Measurements from ENCODE around the gene GABRG3.

The GABRG3 gene

DNA sequence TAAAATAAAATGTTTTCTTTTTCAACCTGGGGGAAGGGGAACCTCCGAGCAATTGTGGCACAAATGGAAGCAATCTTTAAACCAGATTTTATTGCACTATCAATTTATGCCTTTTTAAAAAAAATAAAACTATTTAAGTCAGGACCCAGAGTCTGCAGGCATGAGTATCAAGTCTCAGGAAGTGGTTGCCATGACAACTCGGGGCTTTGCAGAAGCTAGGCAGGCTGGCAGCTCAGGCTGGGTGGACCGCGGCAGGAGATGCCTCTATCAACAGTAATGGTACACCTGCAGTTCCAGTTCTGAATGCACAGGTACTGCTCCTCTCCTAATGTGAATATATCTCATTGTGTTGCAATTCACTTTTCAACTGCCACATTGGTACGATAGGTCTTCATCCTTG is 447.7 kb downstream of the GABRG3 start:
- no peak for DNase-seq (ENCODE audit: low read depth)

DNA sequence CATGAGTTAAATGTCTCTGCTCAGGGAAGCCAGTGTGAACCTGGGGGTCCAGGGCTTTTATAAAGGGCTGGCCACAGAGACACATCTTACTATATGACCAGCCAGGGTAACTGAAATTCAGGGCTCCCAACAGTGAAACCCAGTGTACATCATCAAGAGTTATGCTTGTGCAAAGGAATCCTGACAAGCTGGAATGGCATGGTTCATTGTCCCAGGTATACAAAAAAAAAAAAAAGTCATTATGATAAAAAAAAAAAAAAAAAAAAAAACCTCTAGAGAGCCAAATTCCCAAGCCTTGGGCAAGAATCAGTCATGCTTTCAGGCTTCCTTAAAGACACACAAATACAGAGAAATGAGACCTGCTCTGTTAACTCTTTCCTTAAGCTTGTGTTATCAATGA is 452.0 kb downstream of the GABRG3 start:
- no peak for DNase-seq (ENCODE audit: low read depth)

DNA sequence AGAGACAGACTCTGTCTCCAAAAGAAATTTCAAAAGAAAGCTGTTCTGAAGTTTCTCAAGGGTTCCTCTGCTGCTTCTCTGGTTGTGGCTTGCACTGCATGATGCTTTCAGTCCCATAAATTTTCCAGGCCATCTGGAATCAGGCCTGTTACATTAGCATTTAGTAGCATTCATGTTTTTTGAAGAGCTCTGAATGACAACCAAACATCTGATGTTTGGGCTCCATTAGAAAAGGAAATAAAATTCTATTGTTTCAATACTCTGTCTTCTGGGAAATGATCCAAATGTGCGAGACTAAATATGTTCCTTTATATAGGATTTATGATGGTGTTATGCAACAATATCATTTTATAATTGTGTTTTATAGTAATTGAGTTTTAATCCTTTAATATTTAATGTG is 455.8 kb downstream of the GABRG3 start:
- no peak for DNase-seq (ENCODE audit: low read depth)

DNA sequence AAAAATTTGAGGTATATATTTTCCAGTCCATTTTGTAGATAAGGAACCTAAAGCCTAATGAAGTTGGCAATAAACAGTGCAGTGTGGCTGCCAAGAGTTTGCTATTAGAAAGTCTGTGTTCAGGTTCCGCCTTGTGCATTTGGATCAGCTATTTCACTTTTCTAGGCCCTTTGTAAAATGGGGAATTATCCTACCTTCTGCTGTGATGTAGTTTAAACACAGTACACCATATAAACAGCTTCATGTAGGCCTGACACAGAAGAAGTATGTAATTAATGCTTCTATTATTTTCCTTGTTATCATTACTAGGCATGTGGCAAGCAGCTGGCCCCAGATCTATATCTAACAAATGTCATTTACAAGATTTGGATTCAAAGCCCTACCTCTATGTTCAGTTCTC is 456.3 kb downstream of the GABRG3 start:
- DNase-seq (ENCODE audit: low read depth): no peak

DNA sequence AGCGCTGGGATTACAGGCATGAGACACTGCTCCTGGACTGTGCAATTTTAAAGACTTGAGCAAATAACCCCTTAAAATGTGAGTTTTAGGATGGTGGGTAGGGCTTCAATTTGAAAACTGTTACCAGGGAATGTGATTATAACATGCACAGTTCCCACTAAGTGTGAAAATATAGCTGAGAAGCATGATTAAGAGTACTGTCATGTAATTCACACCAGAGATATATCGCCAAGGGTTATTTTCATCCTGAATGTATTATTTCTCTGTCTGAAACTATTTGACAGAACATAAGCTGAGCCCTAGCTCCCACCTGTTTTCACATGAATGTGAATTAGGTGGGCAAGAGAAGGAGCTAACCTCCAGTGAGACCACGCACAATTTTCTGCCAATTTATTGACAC is 457.2 kb downstream of the GABRG3 start:
- no peak for DNase-seq (ENCODE audit: low read depth)

DNA sequence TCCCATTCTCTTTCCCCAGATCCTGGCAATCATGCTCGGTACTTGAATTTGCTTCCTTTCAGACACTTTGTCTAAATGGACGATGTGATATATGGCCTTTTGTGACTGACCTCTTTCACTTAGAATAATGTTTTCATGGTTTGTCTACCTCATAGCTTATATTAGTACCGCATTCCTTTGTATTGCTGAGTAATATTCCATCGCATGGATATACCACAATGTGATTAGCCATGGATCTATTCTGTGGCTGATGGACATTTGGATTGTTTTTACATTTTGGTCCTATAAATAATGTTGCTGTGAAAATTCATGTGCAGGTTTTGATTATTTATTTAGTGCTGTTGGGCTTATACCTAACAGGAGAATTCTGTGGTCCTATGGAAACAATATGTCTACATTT is 458.6 kb downstream of the GABRG3 start:
- no peak for DNase-seq (ENCODE audit: low read depth)

DNA sequence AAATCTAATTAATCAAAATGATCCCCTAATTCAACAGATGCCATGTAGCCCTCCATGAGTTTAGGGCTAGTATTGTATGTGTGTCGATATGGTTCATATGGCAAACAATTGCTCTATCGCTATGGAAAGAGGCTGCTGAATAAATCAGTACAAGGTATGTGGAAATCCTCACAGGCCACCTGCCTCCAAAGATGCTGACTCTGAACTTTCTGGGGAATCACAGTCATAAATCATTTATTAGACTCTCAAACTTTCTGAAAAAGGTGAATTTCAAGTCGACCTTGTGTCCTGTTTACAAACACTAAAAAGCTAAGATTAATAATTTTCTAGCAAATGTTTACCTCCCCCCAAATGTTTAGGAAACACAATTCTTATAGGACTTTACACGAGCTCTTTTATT is 462.6 kb downstream of the GABRG3 start:
- no peak for DNase-seq (ENCODE audit: low read depth)

DNA sequence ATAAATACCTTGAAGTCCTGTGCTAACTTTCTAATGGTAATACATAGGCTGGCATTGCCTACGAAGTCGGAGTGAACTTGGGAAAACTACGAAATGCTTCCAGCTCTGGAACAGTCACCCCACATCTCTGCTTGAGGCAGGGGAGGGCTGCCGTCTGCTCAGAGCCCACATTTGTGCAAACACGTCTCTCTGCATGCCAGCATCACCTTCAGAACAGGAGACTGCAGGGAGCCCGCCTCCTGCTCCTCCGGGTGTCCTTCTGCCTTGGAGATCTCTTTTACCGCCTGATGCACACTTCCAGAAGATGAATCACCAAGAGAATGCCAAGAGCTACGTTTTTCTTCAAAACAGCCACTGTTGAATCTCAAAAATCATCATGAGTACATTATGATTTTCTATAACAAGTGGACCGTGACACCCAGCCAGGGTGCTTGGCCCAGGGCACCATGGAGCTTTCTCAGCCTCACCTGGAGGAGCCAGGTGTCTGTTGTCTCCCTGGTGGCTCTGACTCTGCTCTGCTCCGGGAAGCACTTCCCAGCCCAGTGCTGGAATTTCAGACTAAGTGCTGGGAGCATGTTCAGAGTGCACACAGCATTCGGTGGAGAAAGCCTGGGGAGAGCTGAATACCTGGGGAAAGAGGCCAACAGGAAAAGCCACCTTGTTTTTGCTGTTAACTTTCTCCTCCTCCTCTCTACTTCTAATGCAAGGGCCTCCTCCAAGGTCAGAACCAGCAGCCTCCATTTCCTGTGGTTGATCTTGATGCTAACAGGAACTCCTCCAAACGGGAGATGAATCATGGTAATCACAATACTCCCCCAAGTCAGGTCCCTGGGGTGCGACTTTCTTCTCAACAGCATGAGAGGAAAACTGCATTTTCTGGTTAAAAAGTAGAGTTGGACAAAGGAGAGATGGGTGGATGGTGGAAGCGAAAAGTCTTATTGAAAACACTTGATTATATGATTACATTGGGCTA is 467.7 kb downstream of the GABRG3 start:
- DNase-seq (ENCODE audit: low read depth): no peak

DNA sequence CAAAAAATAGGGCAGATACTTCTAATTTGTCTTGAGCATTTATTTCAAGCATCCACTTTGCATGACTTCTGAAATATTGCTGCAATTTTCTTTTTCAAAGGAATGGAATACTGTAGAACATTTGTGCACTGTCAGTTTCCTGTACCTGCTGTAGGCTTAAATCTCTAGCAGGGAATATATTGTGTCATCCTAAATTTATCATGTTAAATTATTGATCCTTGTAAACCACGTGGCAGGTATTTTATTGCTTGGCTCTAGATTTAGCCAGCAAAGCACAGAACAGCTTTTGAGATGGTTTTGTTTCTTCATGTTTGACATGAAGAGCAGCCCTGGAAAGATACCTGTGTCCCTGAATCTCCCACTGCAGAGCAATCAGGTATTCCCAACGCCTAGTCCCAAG is 470.1 kb downstream of the GABRG3 start:
- DNase-seq (ENCODE audit: low read depth): no peak

DNA sequence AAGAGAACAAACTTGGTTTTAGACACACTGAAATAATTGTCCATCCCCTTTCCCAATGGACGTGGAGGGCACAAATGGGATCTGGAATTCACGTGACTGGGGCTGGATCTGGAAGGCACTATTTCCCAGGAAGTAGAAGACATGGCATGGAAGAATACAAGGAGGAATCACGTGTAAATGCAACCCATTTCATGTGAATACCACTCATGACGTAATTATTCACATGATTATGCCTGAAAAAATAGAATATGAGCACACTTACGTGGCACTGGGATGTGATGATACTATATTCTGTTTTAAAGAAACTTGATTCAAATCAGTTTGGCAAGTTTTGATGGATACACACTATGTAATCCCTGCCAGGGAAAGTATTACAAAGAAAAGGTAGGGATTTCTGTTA is 477.3 kb downstream of the GABRG3 start:
- DNase-seq (ENCODE audit: low read depth): no peak

DNA sequence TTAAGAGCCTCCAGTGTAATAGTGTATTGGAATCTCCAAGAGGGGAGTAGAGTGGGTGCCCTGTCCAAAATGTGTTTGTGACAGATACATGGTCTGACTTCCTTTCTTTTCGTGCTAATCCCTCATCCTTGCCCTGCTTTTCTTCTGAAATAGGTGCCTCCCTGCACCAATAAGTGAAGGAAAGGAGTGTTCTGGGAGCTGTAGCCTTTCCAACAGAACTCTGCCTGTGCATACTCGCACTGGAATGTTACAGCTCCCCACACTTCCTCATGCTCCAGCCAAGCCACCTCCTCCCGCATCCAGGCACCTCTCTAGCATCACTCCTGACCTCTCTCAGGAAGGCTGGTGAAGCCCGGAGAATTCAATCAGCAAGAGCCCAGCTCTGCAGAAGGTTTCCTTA is 478.0 kb downstream of the GABRG3 start:
- DNase-seq (ENCODE audit: low read depth): no peak

DNA sequence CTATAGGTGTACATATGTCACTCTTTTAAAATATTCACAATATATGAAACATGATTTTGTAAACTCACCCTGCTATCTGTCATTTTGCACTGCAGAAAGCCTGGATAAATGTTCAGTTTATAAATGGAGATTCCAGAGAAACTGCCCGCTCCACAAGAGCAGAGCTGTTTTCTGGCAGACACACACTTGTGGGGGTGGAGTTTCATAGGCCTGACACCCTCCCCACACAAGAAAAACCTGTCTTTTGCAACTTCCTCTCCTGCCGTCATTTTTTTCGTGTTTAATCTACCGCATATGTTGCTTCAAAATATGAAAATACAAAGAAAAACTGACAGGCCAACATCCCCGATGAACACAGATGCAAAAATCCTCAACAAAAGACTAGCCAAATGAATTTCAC is 479.0 kb downstream of the GABRG3 start:
- DNase-seq (ENCODE audit: low read depth): no peak

DNA sequence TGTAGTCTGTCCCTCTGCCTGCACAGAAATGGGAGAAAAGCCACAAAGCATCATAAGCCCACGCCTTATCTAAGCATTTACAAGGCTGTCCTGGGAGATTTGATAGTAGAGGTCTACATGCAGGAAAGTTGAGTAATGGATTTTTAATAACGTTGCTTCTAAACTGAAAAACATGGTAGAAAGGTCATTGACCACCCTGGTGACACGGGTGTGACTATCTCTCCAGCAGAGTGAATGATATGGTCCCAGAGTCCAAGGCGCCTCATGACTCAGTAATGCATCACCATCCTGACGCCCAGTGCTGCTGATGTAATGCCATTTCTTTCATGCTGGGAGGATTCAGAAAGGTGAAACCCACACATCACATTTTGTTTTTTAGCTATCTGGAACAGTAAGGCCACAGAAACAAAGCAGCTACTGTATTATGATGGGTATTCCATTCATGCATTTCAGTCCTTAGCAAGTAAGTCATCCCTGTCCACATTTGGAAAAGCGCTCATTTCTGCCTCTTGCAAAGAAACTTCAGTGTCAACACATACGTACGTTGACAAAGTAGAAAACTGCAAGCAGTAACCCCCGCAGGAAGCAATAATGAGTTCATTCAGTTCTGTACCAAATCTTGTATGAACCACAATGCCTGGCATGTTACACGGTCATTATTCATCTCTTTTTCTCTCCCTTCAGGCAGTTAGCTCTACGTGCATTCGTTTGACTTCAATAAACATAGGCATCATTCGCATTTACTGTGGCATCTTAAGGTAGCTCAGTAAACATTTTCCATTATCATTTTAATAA is 483.5 kb downstream of the GABRG3 start:
- DNase-seq (ENCODE audit: low read depth): no peak

DNA sequence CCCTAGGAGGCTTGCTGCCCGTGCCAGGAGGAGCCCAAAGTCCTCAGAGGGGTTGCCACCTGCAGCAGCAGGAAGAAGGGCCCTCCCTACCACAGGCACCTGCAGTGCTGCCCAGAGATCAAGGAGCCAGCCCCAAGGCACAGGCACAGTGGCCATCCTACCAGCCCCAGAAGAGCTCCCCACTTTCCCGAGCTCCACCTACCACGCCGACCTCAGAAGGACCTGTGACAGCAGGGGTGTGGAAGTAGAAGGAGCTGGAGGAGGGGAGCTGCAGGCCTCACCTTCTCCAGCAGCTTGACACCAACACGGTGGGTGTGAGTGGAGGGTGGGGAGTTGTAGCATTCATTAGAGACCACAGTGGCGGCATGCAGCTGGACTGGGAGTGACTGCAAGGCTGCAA is 485.8 kb downstream of the GABRG3 start:
- no peak for DNase-seq (ENCODE audit: low read depth)

DNA sequence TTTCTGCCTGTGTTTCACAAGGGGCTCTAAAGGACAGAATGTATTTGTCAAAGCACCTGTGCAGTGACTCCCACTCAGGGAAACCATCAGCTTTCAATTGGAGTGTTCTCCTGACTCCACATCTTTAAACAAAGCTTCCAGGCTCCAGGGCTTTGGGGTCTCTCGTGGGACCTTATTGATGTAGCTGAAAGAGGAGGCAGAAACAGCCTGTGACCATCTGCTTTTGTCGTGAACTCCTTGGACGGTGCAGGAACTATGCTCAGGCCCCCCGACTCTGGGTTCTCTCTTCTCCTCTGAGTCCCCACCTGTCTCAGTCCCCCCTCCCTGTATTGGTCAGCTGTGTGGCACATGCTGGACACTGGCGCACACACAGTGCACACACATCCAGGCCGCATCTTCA is 486.8 kb downstream of the GABRG3 start:
- no peak for DNase-seq (ENCODE audit: low read depth)

DNA sequence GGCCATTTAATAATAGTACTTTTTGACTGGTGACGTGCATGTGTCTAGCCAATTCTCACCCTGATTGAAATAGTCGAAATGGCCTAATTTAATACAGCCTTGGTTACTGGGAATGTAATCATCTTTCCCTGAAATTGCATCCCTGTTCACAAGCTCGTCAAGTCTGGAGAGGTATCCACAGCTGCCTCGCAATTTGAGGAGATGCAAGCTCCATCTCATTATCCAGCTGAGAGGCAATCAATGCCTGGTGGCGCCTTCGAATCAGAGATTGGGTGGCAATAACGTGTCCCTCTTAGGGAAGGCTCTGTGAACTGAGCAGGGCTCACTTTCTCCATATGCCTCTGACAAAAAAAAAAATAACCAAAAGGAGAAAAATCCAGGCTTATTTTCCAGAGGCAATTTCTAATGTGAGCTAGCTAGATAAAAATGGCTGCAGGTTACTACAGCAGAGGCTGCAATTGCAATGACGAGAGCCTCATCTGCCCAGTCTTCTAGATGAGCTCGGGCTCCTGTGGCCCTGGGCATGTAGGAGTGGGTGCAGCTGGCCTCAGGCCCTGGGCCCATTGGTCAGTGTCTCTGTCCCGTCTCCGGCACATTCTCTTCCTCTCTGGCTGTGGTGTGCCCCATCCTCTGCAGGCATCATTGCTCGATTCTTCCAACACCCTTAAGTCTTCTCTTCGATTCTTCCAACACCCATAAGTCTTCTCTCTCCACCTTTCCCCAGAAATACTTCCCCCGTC is 487.5 kb downstream of the GABRG3 start:
- no peak for DNase-seq (ENCODE audit: low read depth)

DNA sequence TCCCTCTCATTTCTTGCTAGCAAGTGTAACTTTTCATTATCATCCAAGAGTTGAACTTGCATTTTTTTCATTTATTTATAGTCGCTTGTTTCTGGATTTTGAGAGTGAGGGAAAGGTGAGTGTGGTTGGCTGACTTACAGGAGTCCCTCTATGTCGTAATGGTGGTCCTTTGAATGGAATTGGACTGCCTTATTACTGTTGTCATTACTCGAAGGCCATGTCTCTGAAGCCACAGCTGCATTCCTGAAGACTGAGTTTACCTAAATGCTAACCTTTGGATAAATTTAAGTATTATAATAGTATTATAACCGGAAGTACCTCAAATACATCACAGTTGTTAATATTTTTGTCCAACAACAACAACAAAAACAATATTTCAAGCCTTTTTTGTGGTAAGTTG is 488.9 kb downstream of the GABRG3 start:
- no peak for DNase-seq (ENCODE audit: low read depth)

DNA sequence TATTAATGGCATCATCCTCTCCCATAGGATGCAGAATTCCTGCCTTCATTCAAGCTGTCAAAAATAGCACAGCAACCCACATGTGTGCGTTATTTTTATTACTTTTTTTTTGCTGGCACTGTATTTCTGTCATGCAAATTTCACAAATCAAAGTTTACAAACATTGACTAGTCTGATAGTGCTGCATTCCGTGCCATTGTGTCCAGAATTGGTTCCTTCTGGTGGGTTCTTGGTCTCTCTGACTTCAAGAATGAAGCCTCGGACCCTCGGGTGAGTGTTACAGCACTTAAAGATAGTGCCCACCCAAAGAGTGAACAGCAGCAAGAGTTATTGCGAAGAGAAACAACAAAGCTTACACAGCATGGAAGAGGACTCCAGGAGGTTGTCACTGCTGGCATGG is 490.2 kb downstream of the GABRG3 start:
- no peak for DNase-seq (ENCODE audit: low read depth)

DNA sequence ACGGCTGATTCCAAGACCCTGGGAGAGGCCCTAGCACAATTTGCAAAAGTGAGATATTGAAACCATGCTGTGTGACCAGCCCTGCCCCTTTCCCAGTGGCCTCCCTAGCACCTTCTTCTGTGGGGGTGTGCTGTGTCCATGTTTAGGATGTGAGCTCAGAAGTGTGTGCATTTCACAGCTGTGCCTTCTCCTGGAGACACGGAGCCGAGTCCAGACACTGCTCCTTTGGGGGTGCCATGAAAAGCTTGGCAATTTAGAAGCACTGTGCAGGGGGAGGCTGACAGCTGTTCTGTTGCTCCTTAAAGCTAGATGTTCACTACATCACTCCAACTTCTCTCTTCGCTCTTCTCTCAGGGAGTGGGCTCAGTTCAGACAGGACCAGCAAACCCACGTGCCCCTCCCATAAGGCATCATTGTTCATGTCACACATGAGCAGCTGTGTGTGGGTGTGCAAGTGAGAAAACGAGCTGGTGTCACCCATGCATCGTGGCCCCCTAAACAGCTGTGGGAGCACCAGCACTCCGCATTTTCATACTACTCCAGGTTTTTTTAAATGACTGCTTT is 492.6 kb downstream of the GABRG3 start:
- DNase-seq (ENCODE audit: low read depth): no peak

DNA sequence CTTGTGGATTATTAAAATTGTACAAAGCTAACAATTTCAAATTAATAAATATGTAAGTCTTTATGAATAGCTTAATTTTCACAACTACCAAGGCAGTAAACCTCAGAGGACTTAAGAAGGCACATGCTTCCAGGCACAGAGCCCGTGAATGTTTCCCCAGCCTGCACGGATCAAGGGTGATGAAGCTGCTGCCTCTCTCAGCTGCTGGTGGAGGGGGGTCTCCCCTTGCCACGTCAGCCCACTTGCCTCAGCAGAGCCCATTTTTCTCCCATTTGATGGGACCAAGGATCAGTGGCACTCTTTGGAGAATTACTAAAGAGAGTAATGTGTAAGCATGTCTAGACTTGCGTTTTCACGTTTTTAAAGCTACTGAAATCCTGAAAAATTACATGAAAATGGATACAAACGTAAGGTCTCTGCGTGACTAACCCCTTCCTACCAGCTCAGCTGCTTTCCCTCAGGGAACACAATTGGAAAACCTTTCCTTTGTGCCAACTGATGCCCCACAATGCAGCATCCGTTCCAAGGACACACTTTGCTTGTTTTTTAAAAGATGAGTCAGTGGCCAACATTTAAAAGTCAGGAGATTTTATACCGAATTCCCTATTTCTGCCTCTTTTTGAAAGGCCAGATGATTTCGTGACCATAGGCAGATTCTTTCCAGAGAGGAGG is 494.1 kb downstream of the GABRG3 start:
- no peak for DNase-seq (ENCODE audit: low read depth)

DNA sequence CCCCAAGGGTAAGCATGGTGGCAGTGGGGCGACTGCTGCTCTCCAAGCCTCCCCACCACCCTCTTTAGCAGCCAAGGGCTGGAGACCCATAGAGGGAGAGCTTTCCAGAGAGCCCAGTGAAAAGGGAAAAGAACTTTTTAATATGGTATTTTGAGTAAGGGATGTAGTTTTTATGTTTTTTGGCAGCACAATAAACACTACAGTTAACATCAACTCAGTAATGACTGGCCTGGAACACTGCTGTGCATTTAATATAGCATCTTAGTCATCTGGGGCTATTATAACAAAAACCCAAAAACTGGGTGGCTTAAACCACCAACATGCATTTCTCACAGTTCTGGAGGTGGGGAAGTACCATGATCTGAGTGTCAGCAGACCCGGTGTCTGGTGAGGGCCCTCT is 495.8 kb downstream of the GABRG3 start:
- no peak for DNase-seq (ENCODE audit: low read depth)

DNA sequence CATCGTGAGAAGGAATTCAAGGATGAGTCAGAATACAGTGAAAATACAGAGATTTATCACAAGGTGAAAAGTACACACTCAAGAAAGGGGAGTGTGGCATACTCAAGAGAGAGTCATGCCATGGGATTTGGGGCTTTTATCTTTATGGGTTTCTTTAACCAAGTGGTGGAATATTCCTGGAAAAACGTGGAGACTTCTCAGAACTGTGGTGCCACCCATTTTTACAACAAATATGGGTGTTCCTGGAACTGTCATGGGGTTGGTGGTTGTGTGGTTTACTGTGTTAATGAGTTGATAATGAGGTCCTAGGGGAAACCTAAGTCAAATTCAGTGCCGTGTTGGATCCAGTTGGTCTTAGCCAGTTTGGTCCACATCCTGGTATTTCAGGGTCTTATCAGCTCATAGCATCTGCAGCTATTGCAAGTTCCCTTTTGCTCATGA is 497.2 kb downstream of the GABRG3 start:
- no peak for DNase-seq (ENCODE audit: low read depth)

Data from GM04503 (cell line).